ENCODE results near the gene LINGO4.

DNA sequence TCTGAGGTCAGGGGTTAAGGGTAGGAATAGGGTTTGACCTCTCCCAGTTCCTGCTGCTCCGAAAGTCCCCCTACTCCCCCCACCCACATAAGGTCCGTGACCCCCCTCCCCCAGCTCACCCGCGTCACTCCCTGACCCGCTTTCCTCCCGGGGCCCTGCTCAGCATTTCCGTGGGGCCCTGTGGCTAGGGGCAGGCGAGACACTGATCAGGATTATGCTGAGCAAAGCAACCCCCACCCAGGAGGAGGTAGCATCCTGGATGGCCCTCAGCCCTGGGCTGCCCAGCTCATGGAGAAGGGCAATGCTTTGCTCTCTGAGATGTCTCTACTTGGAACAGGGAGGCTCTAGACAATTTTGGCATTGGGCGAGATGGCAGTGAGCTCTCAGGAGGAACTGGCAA, 22.6 kb upstream of the LINGO4 start:
- TF ChIP-seq, protein P1, sequence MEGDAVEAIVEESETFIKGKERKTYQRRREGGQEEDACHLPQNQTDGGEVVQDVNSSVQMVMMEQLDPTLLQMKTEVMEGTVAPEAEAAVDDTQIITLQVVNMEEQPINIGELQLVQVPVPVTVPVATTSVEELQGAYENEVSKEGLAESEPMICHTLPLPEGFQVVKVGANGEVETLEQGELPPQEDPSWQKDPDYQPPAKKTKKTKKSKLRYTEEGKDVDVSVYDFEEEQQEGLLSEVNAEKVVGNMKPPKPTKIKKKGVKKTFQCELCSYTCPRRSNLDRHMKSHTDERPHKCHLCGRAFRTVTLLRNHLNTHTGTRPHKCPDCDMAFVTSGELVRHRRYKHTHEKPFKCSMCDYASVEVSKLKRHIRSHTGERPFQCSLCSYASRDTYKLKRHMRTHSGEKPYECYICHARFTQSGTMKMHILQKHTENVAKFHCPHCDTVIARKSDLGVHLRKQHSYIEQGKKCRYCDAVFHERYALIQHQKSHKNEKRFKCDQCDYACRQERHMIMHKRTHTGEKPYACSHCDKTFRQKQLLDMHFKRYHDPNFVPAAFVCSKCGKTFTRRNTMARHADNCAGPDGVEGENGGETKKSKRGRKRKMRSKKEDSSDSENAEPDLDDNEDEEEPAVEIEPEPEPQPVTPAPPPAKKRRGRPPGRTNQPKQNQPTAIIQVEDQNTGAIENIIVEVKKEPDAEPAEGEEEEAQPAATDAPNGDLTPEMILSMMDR (IDR thresholded peaks at IDR 0.05; ENCODE audit: low read depth, low read length) = no peak
- no peak for TF ChIP-seq POLR2A (IDR thresholded peaks at IDR 0.05; ENCODE audit: extremely low read depth, insufficient read length)
- TF ChIP-seq, protein P2, sequence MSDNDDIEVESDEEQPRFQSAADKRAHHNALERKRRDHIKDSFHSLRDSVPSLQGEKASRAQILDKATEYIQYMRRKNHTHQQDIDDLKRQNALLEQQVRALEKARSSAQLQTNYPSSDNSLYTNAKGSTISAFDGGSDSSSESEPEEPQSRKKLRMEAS (IDR thresholded peaks at IDR 0.05; ENCODE audit: low read depth, low read length) = no peak

Measured in NB4 (cell line).